Activated CD4-positive, alpha-beta memory T cell treated with anti-CD3 and anti-CD28 coated beads, Interleukin-2, amount 10 ng/mL, durations not matched to agents 7 days and 5 days (primary cell): Measurements from ENCODE around the gene PLOD3. TPM values are rescaled to one million over a fixed set of nuclear protein-coding genes. Genes with fewer than 3 reads are reported as not detected.

Experiments used
- total RNA-seq, 2 experiments: library from RNA; stranded (reverse); gene quantifications; one replicate each; pipeline ENCODE4 v1.2.3, GENCODE V29; 2021

The PLOD3 gene
- total RNA-seq, 2 experiments from 2014 or later = 63.3 to 66.6 TPM

Other genes with a start within 250 kb of the PLOD3 start
- gene MUC12, start 248.0 kb downstream of the PLOD3 start, total RNA-seq = under 1 TPM in 1 of 2 experiments, not detected in 1; 0.50 TPM
- not detected for gene MUC17, start 197.5 kb downstream of the PLOD3 start, total RNA-seq
- 10 to 100 TPM; 72.6 to 72.7 TPM for gene TRIM56, start 132.1 kb downstream of the PLOD3 start, total RNA-seq
- gene SERPINE1, start 90.5 kb downstream of the PLOD3 start, total RNA-seq = under 1 TPM; 0.23 to 0.28 TPM
- gene AP1S1, start 63.1 kb downstream of the PLOD3 start, total RNA-seq = 10 to 100 TPM; 46.7 to 50.0 TPM
- gene VGF, start 52.0 kb downstream of the PLOD3 start, total RNA-seq = under 1 TPM; 0.30 to 0.33 TPM
- gene NAT16, start 37.3 kb downstream of the PLOD3 start, total RNA-seq = not detected
- gene MOGAT3, start 16.5 kb downstream of the PLOD3 start, total RNA-seq = not detected
- gene ZNHIT1, start 584 bp upstream of the PLOD3 start, total RNA-seq = 10 to 100 TPM; 59.9 to 60.5 TPM
- 10 to 100 TPM; 19.7 to 20.6 TPM for gene CLDN15, start 20.2 kb upstream of the PLOD3 start, total RNA-seq
- gene FIS1, start 27.5 kb upstream of the PLOD3 start, total RNA-seq = 10 to 100 TPM; 94.5 to 97.6 TPM
- 1 to 10 TPM; 5.5 to 6.6 TPM for gene IFT22, start 104.2 kb upstream of the PLOD3 start, total RNA-seq
- not detected for gene COL26A1, start 145.3 kb upstream of the PLOD3 start, total RNA-seq